Measurements from ENCODE around the gene VWF. TPM values are rescaled to one million over a fixed set of nuclear protein-coding genes. Genes with fewer than 3 reads are reported as not detected.

Gene VWF
- total and polyA plus RNA-seq, 2 of the 13 experiments (the other 11 are each of a cell fraction or from before 2014, with no cell fraction given): 0.20 to 0.25 TPM

GRCh38 chr12:6076776-6077691 lies 47.4 kb downstream of the VWF start:
- H3K27me3 ChIP-seq (ENCODE audit: control insufficient read depth in 1 of 2, insufficient read depth in 2 of 2, low read length in 2 of 2): peaks cover 3 to 50% of the 10 kb centered on the region in 2 experiments; a peak in 3 of 5 replicates
- BruUV-seq (replicated peaks): no TSS peak
- ChIA-PET CTCF (ENCODE audit: low intra/inter-chr PET ratio, low total read pairs) (no interaction called here), POLR2A (no interaction called here)
- WGBS (ENCODE audit: low lambda C conversion rate): 50% methylated on average over 11 of the region's 28 CpGs
- FAIRE-seq (no peak), DNase-seq (ENCODE audit: low spot score) (no peak), ATAC-seq (no peak)
- H3K4me2 ChIP-seq (ENCODE audit: low read depth, low read length): no peak overlapping the region
- H3K4me3 ChIP-seq (replicated peaks in 1 of 3; ENCODE audit: insufficient read depth in 1 of 3, low read depth in 2 of 3, low read length in 3 of 3): no peak overlapping the region
- no peaks in the 10 kb centered on the region for H3K79me2 ChIP-seq (ENCODE audit: insufficient read depth, low read length)
- no peak overlapping the region for H2AFZ ChIP-seq (ENCODE audit: low read length)
- no peaks in the 10 kb centered on the region for H4K20me1 ChIP-seq (ENCODE audit: insufficient read depth, low read length)
- H3K9ac ChIP-seq (ENCODE audit: insufficient read depth, low read depth, low read length): no peak overlapping the region
- intact Hi-C loops (cut with micrococcal nuclease; ENCODE audit: unreplicated experiment): no loop called here
- H3K27ac ChIP-seq (ENCODE audit: extremely low read length, insufficient read depth, low read length): no peak overlapping the region
- H3K4me1 ChIP-seq (ENCODE audit: insufficient read depth, low read length): peaks cover 20% of the 10 kb centered on the region
- H3K9me3 ChIP-seq (ENCODE audit: low read length): no peaks in the 10 kb centered on the region
- in situ Hi-C loops (cut with HindIII; ENCODE audit: extremely low pct_ligation_motif_present, low pct_unique_long_range_greater_than_20kb): no loop called here
- H3K36me3 ChIP-seq (replicated peaks in 1 of 2; ENCODE audit: control insufficient read depth in 1 of 2, insufficient read depth in 2 of 2, low read length in 2 of 2): no peaks in the 10 kb centered on the region
- no peak for TF ChIP-seq CHD4 (IDR thresholded peaks at IDR 0.05; ENCODE audit: borderline replicate concordance, low read length)
- TF ChIP-seq ZNF232 (CRISPR knock-in tag; IDR thresholded peaks at IDR 0.05; ENCODE audit: borderline replicate concordance): no peak
- TF ChIP-seq SNAPC2 (CRISPR knock-in tag; IDR thresholded peaks at IDR 0.05): no peak
- TF ChIP-seq ZSCAN29 (CRISPR knock-in tag; conservative IDR thresholded peaks at IDR 0.05): no peak
- TF ChIP-seq ZNF275 (CRISPR knock-in tag; IDR thresholded peaks at IDR 0.05; ENCODE audit: borderline replicate concordance): no peak
- no peak for TF ChIP-seq PLSCR1 (CRISPR knock-in tag; IDR thresholded peaks at IDR 0.05; ENCODE audit: borderline replicate concordance)
- no peak for TF ChIP-seq ZSCAN22 (CRISPR knock-in tag; IDR thresholded peaks at IDR 0.05)
- no peak for TF ChIP-seq HNRNPUL1 (IDR thresholded peaks at IDR 0.05; ENCODE audit: low read depth, low read length)
- no peak for TF ChIP-seq ZNF574 (CRISPR knock-in tag; IDR thresholded peaks at IDR 0.05)
- no peak for TF ChIP-seq ZNF619 (CRISPR knock-in tag; IDR thresholded peaks at IDR 0.05)
- no peak for TF ChIP-seq ZNF17 (CRISPR knock-in tag; IDR thresholded peaks at IDR 0.05)
- TF ChIP-seq PAXIP1 (CRISPR knock-in tag; conservative IDR thresholded peaks at IDR 0.05): no peak
- no peak for TF ChIP-seq IKZF5 (CRISPR knock-in tag; IDR thresholded peaks at IDR 0.05)
- no peak for TF ChIP-seq KLF11 (CRISPR knock-in tag; IDR thresholded peaks at IDR 0.05)

All from HepG2 (cell line).